IPS-15b (cell line): ENCODE results near the gene PIGV.

ENCODE experiments used
- H3K27me3 ChIP-seq: one replicate; pipeline ENCODE4 v1.6.1; 2013; ENCODE audit warnings: low read length; ENCODE audit not compliant: control insufficient read depth, insufficient read depth
- H3K36me3 ChIP-seq: one replicate; pipeline ENCODE4 v1.6.1; 2013; ENCODE audit warnings: low read length; ENCODE audit not compliant: control insufficient read depth, insufficient read depth
- H3K4me1 ChIP-seq: one replicate; pipeline ENCODE4 v1.6.1; 2013; ENCODE audit warnings: mild to moderate bottlenecking, low read length; ENCODE audit not compliant: control insufficient read depth, insufficient read depth
- H3K4me3 ChIP-seq: one replicate; pipeline ENCODE4 v1.5.1; 2013; ENCODE audit warnings: low read depth, low read length
- H3K9ac ChIP-seq: one replicate; pipeline ENCODE4 v1.6.1; 2013; ENCODE audit warnings: low read depth, mild to moderate bottlenecking, low read length
- H3K9me3 ChIP-seq: one replicate; pipeline ENCODE4 v1.6.1; 2013; ENCODE audit warnings: mild to moderate bottlenecking, low read length; ENCODE audit not compliant: control insufficient read depth, insufficient read depth

Gene PIGV

GRCh38 chr1:26752519-26752918 lies 35.2 kb upstream of the PIGV start:
- Histone ChIP-seq H3K9ac (no peak overlapping the region), H3K4me3 (no peak overlapping the region), H3K36me3 (peaks cover 21% of the 10 kb centered on the region), H3K4me1 (no peaks in the 10 kb centered on the region), H3K27me3 (no peaks in the 10 kb centered on the region), H3K9me3 (no peaks in the 10 kb centered on the region)

GRCh38 chr1:26754086-26754874 lies 33.5 kb upstream of the PIGV start:
- Histone ChIP-seq H3K9me3 (no peaks in the 10 kb centered on the region), H3K36me3 (peaks cover 28% of the 10 kb centered on the region)

GRCh38 chr1:26758358-26758757 lies 29.4 kb upstream of the PIGV start:
- Histone ChIP-seq H3K4me3 (no peak overlapping the region), H3K9ac (no peak overlapping the region), H3K4me1 (no peaks in the 10 kb centered on the region), H3K27me3 (no peaks in the 10 kb centered on the region), H3K36me3 (peaks cover 43% of the 10 kb centered on the region), H3K9me3 (no peaks in the 10 kb centered on the region)

More at GRCh38 chr1:26754086-26754874, 33.5 kb upstream of the PIGV start:
- H3K9ac ChIP-seq = no peak overlapping the region
- H3K4me1 ChIP-seq = no peaks in the 10 kb centered on the region
- H3K27me3 ChIP-seq = no peaks in the 10 kb centered on the region
- no peak overlapping the region for H3K4me3 ChIP-seq

GRCh38 chr1:26759531-26759930 lies 28.2 kb upstream of the PIGV start:
- no peaks in the 10 kb centered on the region for H3K4me1 ChIP-seq
- peaks cover 40% of the 10 kb centered on the region for H3K36me3 ChIP-seq
- H3K27me3 ChIP-seq = no peaks in the 10 kb centered on the region
- no peak overlapping the region for H3K4me3 ChIP-seq
- H3K9me3 ChIP-seq = no peaks in the 10 kb centered on the region
- no peak overlapping the region for H3K9ac ChIP-seq

- Histone ChIP-seq H3K4me1 (no peaks in the 10 kb centered on the region), H3K9ac (no peak overlapping the region), H3K27me3 (no peaks in the 10 kb centered on the region), H3K4me3 (no peak overlapping the region), H3K9me3 (no peaks in the 10 kb centered on the region), H3K36me3 (peaks cover 41% of the 10 kb centered on the region)
Observed at GRCh38 chr1:26761217-26761616, 26.5 kb upstream of the PIGV start.

- H3K4me1 ChIP-seq = peaks cover 2% of the 10 kb centered on the region
- no peak overlapping the region for H3K4me3 ChIP-seq
- no peaks in the 10 kb centered on the region for H3K9me3 ChIP-seq
- peaks cover 67% of the 10 kb centered on the region for H3K36me3 ChIP-seq
- no peaks in the 10 kb centered on the region for H3K27me3 ChIP-seq
- no peak overlapping the region for H3K9ac ChIP-seq
Observed at GRCh38 chr1:26767714-26768113, 20.0 kb upstream of the PIGV start.

GRCh38 chr1:26768755-26769154 lies 19.0 kb upstream of the PIGV start:
- peaks cover 69% of the 10 kb centered on the region for H3K36me3 ChIP-seq

GRCh38 chr1:26771285-26771642 lies 16.5 kb upstream of the PIGV start:
- H3K4me1 ChIP-seq = peaks cover 2% of the 10 kb centered on the region
- no peaks in the 10 kb centered on the region for H3K9me3 ChIP-seq
- peaks cover 84% of the 10 kb centered on the region for H3K36me3 ChIP-seq
- no peaks in the 10 kb centered on the region for H3K27me3 ChIP-seq
- H3K4me3 ChIP-seq = no peak overlapping the region
- no peak overlapping the region for H3K9ac ChIP-seq

More at GRCh38 chr1:26768755-26769154, 19.0 kb upstream of the PIGV start:
- no peaks in the 10 kb centered on the region for H3K9me3 ChIP-seq
- peaks cover 2% of the 10 kb centered on the region for H3K4me1 ChIP-seq
- no peak overlapping the region for H3K9ac ChIP-seq
- no peak overlapping the region for H3K4me3 ChIP-seq
- no peaks in the 10 kb centered on the region for H3K27me3 ChIP-seq

GRCh38 chr1:26771643-26772321 lies 16.0 kb upstream of the PIGV start:
- Histone ChIP-seq H3K4me3 (no peak overlapping the region), H3K9ac (no peak overlapping the region), H3K27me3 (no peaks in the 10 kb centered on the region), H3K9me3 (no peaks in the 10 kb centered on the region), H3K4me1 (peaks cover 2% of the 10 kb centered on the region), H3K36me3 (peaks cover 85% of the 10 kb centered on the region)

GRCh38 chr1:26772687-26773086 lies 15.1 kb upstream of the PIGV start:
- no peak overlapping the region for H3K4me3 ChIP-seq
- H3K9me3 ChIP-seq = no peaks in the 10 kb centered on the region
- peaks cover 83% of the 10 kb centered on the region for H3K36me3 ChIP-seq
- no peaks in the 10 kb centered on the region for H3K27me3 ChIP-seq
- H3K9ac ChIP-seq = no peak overlapping the region
- H3K4me1 ChIP-seq = peaks cover 2% of the 10 kb centered on the region

GRCh38 chr1:26774462-26774861 lies 13.3 kb upstream of the PIGV start:
- H3K9me3 ChIP-seq = no peaks in the 10 kb centered on the region
- peaks cover 2% of the 10 kb centered on the region for H3K4me1 ChIP-seq
- H3K4me3 ChIP-seq = no peak overlapping the region
- H3K27me3 ChIP-seq = no peaks in the 10 kb centered on the region
- no peak overlapping the region for H3K9ac ChIP-seq
- peaks cover 82% of the 10 kb centered on the region for H3K36me3 ChIP-seq

GRCh38 chr1:26775666-26776065 lies 12.1 kb upstream of the PIGV start:
- Histone ChIP-seq H3K9ac (no peak overlapping the region), H3K27me3 (no peaks in the 10 kb centered on the region), H3K4me3 (no peak overlapping the region), H3K4me1 (peaks cover 2% of the 10 kb centered on the region), H3K9me3 (no peaks in the 10 kb centered on the region), H3K36me3 (peaks cover 82% of the 10 kb centered on the region)
